ENCODE measurements around the gene CFTR.
"Not testable (repeated sequence)": the region's sequence is repeated elsewhere in the genome, so short reads cannot be mapped to it uniquely, and the experiment has no call there.

CFTR gene

GRCh38 chr7:117479225-117480054 is at the start of gene CFTR:
TSS of gene CFTR (plus strand) at chr7:117480025. CDS start at chr7:117480095, 70 bp downstream.
- no peak for DNase-seq

DNA sequence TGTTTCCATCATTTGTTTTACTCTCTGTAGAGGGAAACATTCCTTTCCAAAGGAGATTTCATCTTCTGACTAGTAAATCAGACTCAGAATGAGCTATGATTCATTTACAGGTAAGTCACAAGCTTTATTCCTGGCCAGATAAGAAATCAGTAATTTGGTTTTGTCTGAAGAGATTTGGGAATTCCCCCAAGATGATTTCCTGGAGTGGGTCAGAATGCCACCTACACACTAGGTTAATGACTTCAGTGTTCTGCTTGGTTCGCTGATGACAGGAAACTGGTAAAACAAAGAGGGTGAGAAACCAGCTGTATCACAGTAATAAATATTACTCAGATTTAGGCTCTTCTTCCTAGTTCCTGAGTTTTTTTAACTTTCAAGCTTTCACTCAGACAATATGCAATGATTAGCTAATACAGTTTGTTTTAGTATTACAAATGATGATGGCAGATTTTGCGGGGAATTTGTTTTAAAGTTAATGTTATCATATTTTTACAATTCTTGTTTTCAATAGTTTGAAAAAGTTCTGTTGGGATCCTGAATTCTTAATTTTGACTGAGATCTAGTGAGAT is 44.3 kb upstream of the CFTR start:
- no peak for DNase-seq

GRCh38 chr7:117444646-117445045 is 35.2 kb upstream of the CFTR start:
- DNase-seq, result no peak

DNA sequence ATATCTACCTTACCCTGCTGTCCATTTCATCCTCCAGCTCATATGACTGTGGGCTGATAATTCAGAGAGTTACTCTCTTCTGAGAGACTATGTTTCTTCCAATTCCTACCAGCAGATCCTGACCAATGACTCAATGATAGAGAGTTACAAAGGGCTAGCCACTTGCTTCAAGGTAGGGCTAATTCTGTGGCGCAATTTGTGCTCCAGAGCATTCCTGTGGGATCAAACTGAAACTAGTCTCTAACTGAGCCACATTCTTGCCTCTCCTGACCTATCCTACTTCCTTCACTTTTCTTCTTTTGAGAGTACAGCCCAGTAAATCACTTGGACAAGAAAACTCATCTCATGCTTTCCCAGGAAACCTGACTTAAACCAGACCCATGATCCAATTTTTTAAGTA is 34.6 kb upstream of the CFTR start:
- DNase-seq, result no peak

DNA sequence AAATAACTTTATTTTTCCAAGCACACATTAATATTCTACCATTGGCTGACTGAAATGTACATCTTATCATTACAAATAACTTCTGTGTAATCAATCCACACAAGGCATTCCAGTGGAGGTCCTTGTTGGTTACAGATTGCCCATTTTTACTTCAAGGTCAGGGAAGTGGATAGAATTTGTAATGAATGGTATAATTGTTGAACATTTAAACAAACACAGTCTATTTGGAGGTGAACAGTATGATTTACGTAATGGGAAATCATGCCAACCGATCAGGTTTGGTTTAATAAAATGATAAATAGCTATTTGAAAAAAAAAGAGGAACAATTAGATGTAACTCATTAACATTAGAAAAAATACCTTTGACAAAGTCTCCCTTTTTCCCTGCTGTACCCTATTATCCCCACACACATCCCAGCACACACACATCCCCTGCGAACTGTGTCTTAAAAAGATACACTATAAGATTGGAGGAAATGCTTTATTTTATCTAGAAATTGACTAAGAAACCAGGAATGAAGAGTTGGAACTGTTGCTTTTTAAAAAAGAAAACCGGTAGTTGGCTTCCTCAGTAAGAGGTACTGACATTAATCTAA is 33.5 kb upstream of the CFTR start:
- no peak for DNase-seq

- no peak for DNase-seq
Observed at GRCh38 chr7:117448655-117449054, 31.2 kb upstream of the CFTR start.

DNA sequence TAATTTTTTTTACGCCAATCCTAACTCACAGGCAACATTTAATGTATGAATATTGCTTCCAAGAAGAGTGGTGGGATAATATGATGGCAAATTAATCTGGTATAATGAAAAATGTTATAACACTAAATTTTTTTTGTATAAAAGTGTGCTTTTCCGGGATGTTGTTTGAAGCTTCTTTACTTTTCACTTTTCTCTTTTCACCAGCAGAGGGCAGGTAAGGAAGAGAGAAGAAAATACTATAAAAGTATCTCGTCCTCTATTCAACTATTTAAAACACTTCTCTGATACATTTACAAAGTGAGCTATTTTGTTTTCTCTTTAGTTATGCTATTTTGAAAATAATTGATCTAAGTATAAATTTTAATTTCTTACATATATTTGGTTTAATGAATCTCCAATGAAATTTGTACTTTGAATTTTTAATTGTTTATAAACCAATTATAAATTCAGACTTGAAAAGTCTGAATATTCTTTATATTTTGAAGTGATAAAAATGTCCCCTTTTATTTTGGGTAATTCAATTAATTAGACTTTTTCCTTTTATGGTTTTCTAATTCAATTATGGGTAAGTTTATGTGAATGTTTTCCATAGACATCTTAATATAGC is 20.7 kb upstream of the CFTR start:
- DNase-seq, result no peak

DNA sequence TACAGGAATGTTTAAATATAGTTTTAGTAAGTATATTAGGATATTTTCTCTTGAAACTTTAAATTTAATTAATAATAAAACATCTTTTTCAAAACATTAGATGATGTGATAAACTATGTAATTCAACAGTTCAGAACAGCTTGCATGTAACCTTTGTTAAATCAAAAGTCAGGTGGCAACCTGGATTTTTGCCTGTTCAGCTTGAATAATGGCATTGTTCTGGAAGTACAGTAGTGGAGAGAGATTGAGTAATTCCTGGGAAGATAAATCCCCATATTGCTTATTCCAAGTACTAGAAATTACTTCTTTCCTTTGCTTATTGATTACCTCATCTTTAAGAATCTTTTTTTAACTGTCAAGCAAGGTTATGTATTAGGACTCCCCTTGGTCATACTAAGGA is 20.1 kb upstream of the CFTR start:
- no peak for DNase-seq

- DNase-seq, result not testable (repeated sequence)
Observed at GRCh38 chr7:117460815-117461214, 19.0 kb upstream of the CFTR start.

GRCh38 chr7:117468174-117468573 is 11.7 kb upstream of the CFTR start:
- DNase-seq, result no peak

GRCh38 chr7:117470777-117471176 is 9.0 kb upstream of the CFTR start:
- DNase-seq, result no peak

- no peak for DNase-seq
Observed at GRCh38 chr7:117472335-117472734, 7.5 kb upstream of the CFTR start.

DNA sequence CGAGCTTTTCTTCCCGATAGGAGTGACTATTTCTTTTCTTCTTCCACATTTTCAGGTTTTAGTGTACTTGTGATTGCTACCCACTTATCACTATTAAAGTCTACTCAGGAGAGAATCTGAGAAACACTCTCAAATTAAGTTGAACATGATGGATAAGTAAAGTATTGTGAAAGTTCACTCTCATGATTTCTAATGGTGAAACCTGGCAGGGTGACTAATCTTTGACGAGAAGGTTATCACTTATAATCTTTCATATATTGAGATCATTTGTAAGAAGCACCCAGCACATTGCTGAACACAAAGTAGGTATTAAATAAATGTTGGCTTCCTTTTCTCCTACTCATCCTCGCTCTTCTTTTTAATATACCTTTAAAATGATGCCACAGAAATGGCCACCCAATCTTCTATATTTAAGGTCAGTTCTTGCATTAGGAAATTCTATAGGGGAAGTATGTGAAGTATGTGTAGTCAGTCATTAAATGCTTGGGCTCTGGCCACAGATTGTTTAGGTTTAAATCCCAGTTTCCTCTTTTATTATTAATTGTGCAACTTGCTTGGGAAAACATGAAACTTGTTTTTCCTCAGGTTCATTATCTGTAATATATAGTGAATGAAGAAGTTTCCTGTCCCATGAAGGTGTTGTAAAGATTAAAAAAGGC is 3.1 kb upstream of the CFTR start:
- DNase-seq, result no peak

GRCh38 chr7:117478836-117479224 is 995 bp upstream of the CFTR start:
- no peak for DNase-seq

DNA sequence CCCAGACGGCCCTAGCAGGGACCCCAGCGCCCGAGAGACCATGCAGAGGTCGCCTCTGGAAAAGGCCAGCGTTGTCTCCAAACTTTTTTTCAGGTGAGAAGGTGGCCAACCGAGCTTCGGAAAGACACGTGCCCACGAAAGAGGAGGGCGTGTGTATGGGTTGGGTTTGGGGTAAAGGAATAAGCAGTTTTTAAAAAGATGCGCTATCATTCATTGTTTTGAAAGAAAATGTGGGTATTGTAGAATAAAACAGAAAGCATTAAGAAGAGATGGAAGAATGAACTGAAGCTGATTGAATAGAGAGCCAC is 184 bp downstream of the CFTR start:
- no peak for DNase-seq

- DNase-seq, result no peak
Observed at GRCh38 chr7:117480978-117481377, 1.2 kb downstream of the CFTR start.

- no peak for DNase-seq
Observed at GRCh38 chr7:117485118-117485620, 5.3 kb downstream of the CFTR start.

- no peak for DNase-seq
Observed at GRCh38 chr7:117489016-117489415, 9.2 kb downstream of the CFTR start.

GRCh38 chr7:117489430-117489829 is 9.6 kb downstream of the CFTR start:
- no peak for DNase-seq

GRCh38 chr7:117489911-117490310 is 10.1 kb downstream of the CFTR start:
- no peak for DNase-seq

DNA sequence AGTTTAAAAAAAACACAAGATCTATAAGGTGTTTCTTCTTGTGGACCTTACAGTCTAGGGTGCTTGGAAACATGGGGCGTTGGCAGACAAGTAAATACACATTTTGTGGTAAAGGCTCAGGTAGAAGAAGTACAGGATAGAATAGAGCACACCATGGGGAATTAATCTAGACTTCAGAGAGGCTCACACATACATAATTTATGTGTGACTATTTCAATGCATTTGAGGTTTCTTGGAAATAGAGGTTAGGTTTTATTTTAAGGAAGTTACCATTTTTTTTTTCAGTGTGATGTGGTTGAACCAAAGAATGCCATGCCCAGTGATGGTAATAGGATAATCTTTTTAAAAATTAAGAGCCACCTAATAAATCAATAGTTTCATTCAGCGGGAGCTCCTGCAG is 12.8 kb downstream of the CFTR start:
- DNase-seq, result no peak

DNA sequence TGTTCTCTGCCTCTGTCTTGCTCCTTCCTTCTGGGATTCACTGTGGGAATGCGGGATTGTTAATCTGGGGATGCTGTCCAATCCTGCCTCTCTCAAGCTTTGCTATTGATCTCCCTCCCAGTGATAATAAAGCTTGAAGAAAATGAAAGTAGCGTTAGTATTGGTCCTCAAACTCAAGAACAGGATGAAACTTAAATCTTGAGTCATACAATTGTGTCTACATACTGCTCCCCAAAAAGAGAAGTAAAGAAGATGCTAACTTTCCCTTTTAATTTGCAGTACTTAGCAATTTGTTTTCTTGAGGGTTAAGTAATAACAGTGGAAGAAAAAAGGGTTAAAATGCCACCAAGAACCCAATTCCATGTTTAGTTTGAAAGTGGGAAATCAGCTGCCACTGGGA is 13.6 kb downstream of the CFTR start:
- DNase-seq, result no peak

GRCh38 chr7:117495308-117495707 is 15.5 kb downstream of the CFTR start:
- DNase-seq, result no peak

Measured in stimulated activated CD4-positive, alpha-beta T cell treated with anti-CD3 and anti-CD28 coated beads, Interleukin-1b, Interleukin-23, amount 100 ng/mL, for 48 hours (primary cell).